HCT116 (cell line): ENCODE measurements around the gene DNM3.

Experiments
- EZH2phosphoT487 ChIP-seq: fragments of 200-600 bp; IDR thresholded peaks from 2 replicates; pipeline ENCODE4 v1.6.1; 2018; ENCODE audit warnings: antibody characterized with exemption, borderline replicate concordance
- POLR2AphosphoS5 ChIP-seq: IDR thresholded peaks from 2 replicates; pipeline ENCODE4 v1.6.1; 2011; ENCODE audit warnings: mild to moderate bottlenecking, low read depth, low read length, moderate library complexity
- TF ChIP-seq, protein P1 (sequence below): IDR thresholded peaks from 2 replicates; pipeline ENCODE4 v1.6.1; 2012
- TF ChIP-seq, protein P2 (sequence below), 3 experiments: fragments of 200-600 bp in 1 of 3; sonication (generic) in 1 of 3; IDR thresholded peaks in 2 of 3; conservative IDR thresholded peaks in 1 of 3; 2 replicates each; pipeline ENCODE4 v1.5.1; 2012 to 2017; ENCODE audit warnings: low read depth in 2 of 3, low read length in 2 of 3, antibody characterized with exemption in 1 of 3, borderline replicate concordance in 1 of 3, control low read depth in 1 of 3, mild to moderate bottlenecking in 1 of 3, mixed read lengths in 1 of 3, mixed run types in 1 of 3, moderate library complexity in 1 of 3; ENCODE audit not compliant: insufficient read depth in 1 of 3

DNA sequence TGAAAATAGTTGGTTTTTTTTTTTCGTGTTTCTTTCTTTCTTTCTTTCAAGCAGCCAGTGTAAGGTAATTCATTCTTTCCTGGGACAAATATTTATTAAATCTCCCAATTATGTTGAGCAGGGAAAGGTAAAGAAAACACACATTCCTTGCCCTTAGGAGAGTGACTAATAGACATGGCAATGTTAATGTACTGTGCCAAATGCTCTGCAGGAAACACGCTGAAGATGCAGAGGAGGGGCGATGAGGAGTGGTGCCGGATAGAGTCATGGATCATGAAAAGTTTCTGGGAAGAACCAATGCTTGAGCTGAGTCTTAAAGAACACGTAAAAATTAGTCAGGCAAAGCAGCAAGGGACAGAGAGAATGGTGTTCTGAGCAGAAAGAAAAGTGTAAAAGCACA is 199.2 kb downstream of the DNM3 start:
- TF ChIP-seq, protein P1, sequence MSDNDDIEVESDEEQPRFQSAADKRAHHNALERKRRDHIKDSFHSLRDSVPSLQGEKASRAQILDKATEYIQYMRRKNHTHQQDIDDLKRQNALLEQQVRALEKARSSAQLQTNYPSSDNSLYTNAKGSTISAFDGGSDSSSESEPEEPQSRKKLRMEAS: no peak
- no peak for TF ChIP-seq POLR2AphosphoS5
- TF ChIP-seq, protein P2, sequence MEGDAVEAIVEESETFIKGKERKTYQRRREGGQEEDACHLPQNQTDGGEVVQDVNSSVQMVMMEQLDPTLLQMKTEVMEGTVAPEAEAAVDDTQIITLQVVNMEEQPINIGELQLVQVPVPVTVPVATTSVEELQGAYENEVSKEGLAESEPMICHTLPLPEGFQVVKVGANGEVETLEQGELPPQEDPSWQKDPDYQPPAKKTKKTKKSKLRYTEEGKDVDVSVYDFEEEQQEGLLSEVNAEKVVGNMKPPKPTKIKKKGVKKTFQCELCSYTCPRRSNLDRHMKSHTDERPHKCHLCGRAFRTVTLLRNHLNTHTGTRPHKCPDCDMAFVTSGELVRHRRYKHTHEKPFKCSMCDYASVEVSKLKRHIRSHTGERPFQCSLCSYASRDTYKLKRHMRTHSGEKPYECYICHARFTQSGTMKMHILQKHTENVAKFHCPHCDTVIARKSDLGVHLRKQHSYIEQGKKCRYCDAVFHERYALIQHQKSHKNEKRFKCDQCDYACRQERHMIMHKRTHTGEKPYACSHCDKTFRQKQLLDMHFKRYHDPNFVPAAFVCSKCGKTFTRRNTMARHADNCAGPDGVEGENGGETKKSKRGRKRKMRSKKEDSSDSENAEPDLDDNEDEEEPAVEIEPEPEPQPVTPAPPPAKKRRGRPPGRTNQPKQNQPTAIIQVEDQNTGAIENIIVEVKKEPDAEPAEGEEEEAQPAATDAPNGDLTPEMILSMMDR (IDR thresholded peaks at IDR 0.05 in 2 of 3, conservative IDR thresholded peaks at IDR 0.05 in 1 of 3; ENCODE audit: borderline replicate concordance in 1 of 3, insufficient read depth in 1 of 3, low read depth in 2 of 3, low read length in 2 of 3): no peak
- no peak for TF ChIP-seq EZH2phosphoT487
